Measurements from ENCODE around the gene MGAT4C. TPM values are rescaled to one million over a fixed set of nuclear protein-coding genes. Genes with fewer than 3 reads are reported as not detected.

MGAT4C gene
- total and polyA plus RNA-seq, 2 donors (not counting 3 experiments of a cell fraction or from before 2014, with no cell fraction given), result not detected

GRCh38 chr12:86249276-86249675 lies 6.9 kb downstream of the MGAT4C start:
- intact Hi-C loops (cut with micrococcal nuclease), result no loop called here
- no peaks in the 10 kb centered on the region for H3K79me2 ChIP-seq (ENCODE audit: control insufficient read depth, insufficient read depth, low read length)
- H3K4me2 ChIP-seq (ENCODE audit: insufficient read depth, low read length), result no peak overlapping the region
- H3K4me3 ChIP-seq (replicated peaks in 1 of 3; ENCODE audit: insufficient read depth in 1 of 3, low read depth in 1 of 3, low read length in 3 of 3), result no peak overlapping the region
- no peaks in the 10 kb centered on the region for H3K4me1 ChIP-seq (ENCODE audit: control insufficient read depth, extremely low read depth, insufficient read depth, low read length)
- dilution Hi-C loops (cut with MboI; ENCODE audit: extremely low pct_ligation_motif_present, low sequenced_read_pairs), result no loop called here
- H3K27ac ChIP-seq (ENCODE audit: insufficient read depth, low read depth, low read length), result no peak overlapping the region
- no peaks in the 10 kb centered on the region for H3K9me3 ChIP-seq (replicated peaks; ENCODE audit: control insufficient read depth, insufficient read depth, low read length)
- no TSS peak for BruUV-seq (replicated peaks)
- CTCF ChIA-PET, result interaction anchor here (2.0 kb wide), 1 partner anchor 665 kb away, joined by 6 read pairs; no protein-coding TSS in a partner anchor
- H3K36me3 ChIP-seq (ENCODE audit: control insufficient read depth in 2 of 2, extremely low read depth in 1 of 2, insufficient read depth in 2 of 2, low read length in 2 of 2), result no peaks in the 10 kb centered on the region
- H4K20me1 ChIP-seq (replicated peaks; ENCODE audit: control insufficient read depth, extremely low read depth, insufficient read depth, low read length), result no peaks in the 10 kb centered on the region
- no peak for TF ChIP-seq EZH2 (IDR thresholded peaks at IDR 0.05; ENCODE audit: borderline replicate concordance, low read depth, low read length, severe bottlenecking)
- TF ChIP-seq CTCF (IDR thresholded peaks at IDR 0.05; ENCODE audit: extremely low read depth in 1 of 2, insufficient read depth in 1 of 2, low read depth in 1 of 2, low read length in 2 of 2), result no peak
- TF ChIP-seq GATA2 (IDR thresholded peaks at IDR 0.05; ENCODE audit: insufficient read depth, insufficient read length, low read depth, low read length), result no peak
- no peak overlapping the region for H2AFZ ChIP-seq (ENCODE audit: low read depth, low read length)
- POLR2A ChIA-PET, result no interaction called here
- no peaks in the 10 kb centered on the region for H3K27me3 ChIP-seq (ENCODE audit: control insufficient read depth in 2 of 2, insufficient read depth in 2 of 2, low read length in 2 of 2)
- FAIRE-seq, result no peak
- H3K9me1 ChIP-seq (replicated peaks; ENCODE audit: control insufficient read depth, extremely low read depth, insufficient read depth, low read length), result no peaks in the 10 kb centered on the region
- H3K9ac ChIP-seq (replicated peaks; ENCODE audit: extremely low read depth, insufficient read depth, low read length), result no peak overlapping the region
- DNase-seq (ENCODE audit: low read depth, low spot score), result no peak

GRCh38 chr12:86247871-86248270 lies 8.3 kb downstream of the MGAT4C start:
- no peak overlapping the region for H3K4me3 ChIP-seq (replicated peaks in 1 of 3; ENCODE audit: insufficient read depth in 1 of 3, low read depth in 1 of 3, low read length in 3 of 3)
- no peak overlapping the region for H3K4me2 ChIP-seq (ENCODE audit: insufficient read depth, low read length)
- no peak overlapping the region for H3K9ac ChIP-seq (replicated peaks; ENCODE audit: extremely low read depth, insufficient read depth, low read length)
- no peaks in the 10 kb centered on the region for H4K20me1 ChIP-seq (replicated peaks; ENCODE audit: control insufficient read depth, extremely low read depth, insufficient read depth, low read length)
- H3K27me3 ChIP-seq (ENCODE audit: control insufficient read depth in 2 of 2, insufficient read depth in 2 of 2, low read length in 2 of 2), result no peaks in the 10 kb centered on the region
- no peaks in the 10 kb centered on the region for H3K9me3 ChIP-seq (replicated peaks; ENCODE audit: control insufficient read depth, insufficient read depth, low read length)
- H3K36me3 ChIP-seq (ENCODE audit: control insufficient read depth in 2 of 2, extremely low read depth in 1 of 2, insufficient read depth in 2 of 2, low read length in 2 of 2), result no peaks in the 10 kb centered on the region
- dilution Hi-C loops (cut with MboI; ENCODE audit: extremely low pct_ligation_motif_present, low sequenced_read_pairs), result no loop called here
- H3K27ac ChIP-seq (ENCODE audit: insufficient read depth, low read depth, low read length), result no peak overlapping the region
- BruUV-seq (replicated peaks), result no TSS peak
- no peaks in the 10 kb centered on the region for H3K4me1 ChIP-seq (ENCODE audit: control insufficient read depth, extremely low read depth, insufficient read depth, low read length)
- no peaks in the 10 kb centered on the region for H3K79me2 ChIP-seq (ENCODE audit: control insufficient read depth, insufficient read depth, low read length)
- no peak for DNase-seq (ENCODE audit: low read depth, low spot score)
- intact Hi-C loops (cut with micrococcal nuclease), result no loop called here
- H2AFZ ChIP-seq (ENCODE audit: low read depth, low read length), result no peak overlapping the region
- no peak for FAIRE-seq
- POLR2A ChIA-PET, result no interaction called here
- H3K9me1 ChIP-seq (replicated peaks; ENCODE audit: control insufficient read depth, extremely low read depth, insufficient read depth, low read length), result no peaks in the 10 kb centered on the region
- TF ChIP-seq CTCF (IDR thresholded peaks at IDR 0.05; ENCODE audit: extremely low read depth in 1 of 2, insufficient read depth in 1 of 2, low read depth in 1 of 2, low read length in 2 of 2) (no peak), MYC (IDR thresholded peaks at IDR 0.05; ENCODE audit: low read depth, low read length) (no peak), POLR2A (IDR thresholded peaks at IDR 0.05; ENCODE audit: low read depth, low read length) (no peak), MAX (IDR thresholded peaks at IDR 0.05; ENCODE audit: insufficient read depth, insufficient read length) (no peak), EZH2 (IDR thresholded peaks at IDR 0.05; ENCODE audit: borderline replicate concordance, low read depth, low read length, severe bottlenecking) (no peak), FOS (IDR thresholded peaks at IDR 0.05; ENCODE audit: borderline replicate concordance, insufficient read depth, low read length) (no peak), POLR2AphosphoS5 (IDR thresholded peaks at IDR 0.05; ENCODE audit: insufficient read depth, low read depth, low read length) (no peak), GATA2 (IDR thresholded peaks at IDR 0.05; ENCODE audit: insufficient read depth, insufficient read length, low read depth, low read length) (no peak), JUN (IDR thresholded peaks at IDR 0.05; ENCODE audit: borderline replicate concordance, insufficient read depth, insufficient read length, low read depth) (no peak)
- CTCF ChIA-PET, result no interaction called here

All from endothelial cell of umbilical vein (primary cell).